HG03460 (cell line): ENCODE data around the gene PAQR4.

Experiments
- ATAC-seq: cut with Tn5 transposase; IDR thresholded peaks from one replicate; pipeline ENCODE4 v1.9.1; 2021; ENCODE audit not compliant: unreplicated experiment

PAQR4 gene

GRCh38 chr16:2964475-2965336 lies 4.4 kb upstream of the PAQR4 start:
- no peak for ATAC-seq

DNA sequence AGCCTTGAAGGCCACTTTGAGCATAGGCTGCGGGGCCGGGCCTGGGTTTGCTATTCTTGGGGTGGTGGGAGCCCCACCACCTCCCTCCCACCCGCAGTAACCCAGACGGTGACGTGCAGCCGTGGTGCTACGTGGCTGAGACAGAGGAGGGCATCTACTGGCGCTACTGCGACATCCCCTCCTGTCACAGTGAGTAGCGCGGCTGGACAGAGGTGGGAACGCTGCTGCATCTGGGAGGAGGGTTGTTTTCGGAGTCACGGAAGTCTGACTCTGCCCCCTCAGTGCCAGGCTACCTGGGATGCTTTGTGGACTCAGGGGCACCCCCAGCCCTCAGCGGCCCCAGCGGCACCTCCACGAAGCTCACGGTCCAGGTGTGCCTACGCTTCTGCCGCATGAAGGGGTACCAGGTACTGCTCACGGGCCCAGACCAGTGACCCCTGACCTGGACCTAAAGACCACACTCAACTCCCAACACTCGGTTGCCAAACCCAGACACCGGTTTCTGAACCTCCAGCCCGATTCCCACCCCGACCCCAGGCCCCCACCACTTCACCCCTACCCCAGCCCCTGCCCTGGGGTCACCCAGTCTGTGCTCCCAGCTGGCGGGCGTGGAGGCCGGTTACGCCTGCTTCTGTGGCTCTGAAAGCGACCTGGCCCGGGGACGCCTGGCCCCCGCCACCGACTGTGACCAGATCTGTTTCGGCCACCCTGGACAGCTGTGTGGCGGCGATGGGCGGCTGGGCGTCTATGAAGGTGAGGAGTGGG lies 2.9 kb upstream of the PAQR4 start:
- no peak for ATAC-seq

DNA sequence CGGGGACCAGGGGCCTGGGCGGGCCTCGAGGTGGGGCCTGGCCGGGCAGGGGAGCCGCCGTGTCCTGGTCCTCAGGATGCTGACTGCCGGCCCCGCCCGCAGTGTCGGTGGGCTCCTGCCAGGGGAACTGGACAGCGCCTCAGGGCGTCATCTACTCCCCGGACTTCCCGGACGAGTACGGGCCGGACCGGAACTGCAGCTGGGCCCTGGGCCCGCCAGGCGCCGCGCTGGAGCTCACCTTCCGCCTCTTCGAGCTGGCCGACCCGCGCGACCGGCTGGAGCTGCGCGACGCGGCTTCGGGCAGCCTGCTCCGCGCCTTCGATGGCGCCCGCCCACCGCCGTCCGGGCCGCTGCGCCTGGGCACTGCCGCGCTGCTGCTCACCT lies 2.3 kb upstream of the PAQR4 start:
- no peak for ATAC-seq

DNA sequence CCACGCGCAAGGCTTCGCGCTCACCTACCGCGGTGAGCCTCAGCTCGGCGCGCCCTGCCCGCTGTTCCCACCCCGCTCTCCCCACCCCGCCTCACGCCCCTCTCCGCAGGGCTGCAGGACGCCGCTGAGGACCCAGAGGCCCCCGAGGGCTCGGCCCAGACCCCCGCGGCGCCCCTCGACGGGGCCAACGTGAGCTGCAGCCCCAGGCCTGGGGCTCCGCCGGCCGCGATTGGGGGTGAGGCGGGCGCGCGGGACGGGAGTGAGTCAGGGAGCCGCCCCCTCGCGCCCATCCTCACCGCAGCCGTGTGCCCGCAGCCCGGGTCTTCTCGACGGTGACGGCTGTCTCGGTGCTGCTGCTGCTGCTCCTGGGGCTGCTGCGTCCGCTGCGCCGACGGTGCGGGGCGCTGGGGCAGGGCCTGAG lies 1.9 kb upstream of the PAQR4 start:
- no peak for ATAC-seq

DNA sequence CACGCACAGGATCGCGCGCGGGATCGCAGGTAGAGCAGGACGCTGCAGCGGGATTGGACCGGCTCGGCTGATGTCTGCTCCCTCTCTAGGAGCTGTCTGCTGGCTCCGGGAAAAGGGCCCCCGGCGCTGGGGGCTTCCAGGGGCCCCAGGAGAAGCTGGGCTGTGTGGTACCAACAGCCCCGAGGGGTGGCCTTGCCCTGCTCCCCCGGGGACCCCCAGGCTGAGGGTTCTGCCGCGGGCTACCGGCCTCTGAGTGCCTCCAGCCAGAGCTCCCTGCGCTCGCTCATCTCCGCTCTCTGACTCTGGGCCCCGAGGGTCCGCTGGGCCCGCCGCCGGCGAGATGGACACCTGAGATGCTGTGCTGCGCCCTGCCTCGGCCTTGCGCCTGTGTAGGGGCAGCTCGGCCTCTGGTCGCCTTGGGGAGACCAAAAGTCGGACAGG lies 1.4 kb upstream of the PAQR4 start:
- ATAC-seq: no peak

DNA sequence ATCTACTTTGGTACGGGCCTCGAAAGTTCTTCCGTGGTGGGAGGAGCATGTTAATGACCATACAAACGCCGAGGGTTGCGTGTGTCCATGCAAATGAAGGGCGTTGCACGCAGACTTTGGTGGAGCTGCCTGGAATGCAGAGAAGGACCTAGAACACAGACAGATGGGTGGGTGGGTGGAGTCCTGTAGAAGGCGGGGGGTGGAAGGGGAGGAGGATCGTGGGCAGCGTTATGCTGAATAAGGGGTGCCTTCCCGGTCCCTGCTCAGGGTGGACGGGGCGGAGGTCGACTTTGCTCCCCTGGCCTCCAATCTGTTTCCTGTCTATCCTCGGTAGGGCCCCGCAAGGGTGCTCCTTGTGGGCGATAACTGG lies 795 bp upstream of the PAQR4 start:
- ATAC-seq: no peak

DNA sequence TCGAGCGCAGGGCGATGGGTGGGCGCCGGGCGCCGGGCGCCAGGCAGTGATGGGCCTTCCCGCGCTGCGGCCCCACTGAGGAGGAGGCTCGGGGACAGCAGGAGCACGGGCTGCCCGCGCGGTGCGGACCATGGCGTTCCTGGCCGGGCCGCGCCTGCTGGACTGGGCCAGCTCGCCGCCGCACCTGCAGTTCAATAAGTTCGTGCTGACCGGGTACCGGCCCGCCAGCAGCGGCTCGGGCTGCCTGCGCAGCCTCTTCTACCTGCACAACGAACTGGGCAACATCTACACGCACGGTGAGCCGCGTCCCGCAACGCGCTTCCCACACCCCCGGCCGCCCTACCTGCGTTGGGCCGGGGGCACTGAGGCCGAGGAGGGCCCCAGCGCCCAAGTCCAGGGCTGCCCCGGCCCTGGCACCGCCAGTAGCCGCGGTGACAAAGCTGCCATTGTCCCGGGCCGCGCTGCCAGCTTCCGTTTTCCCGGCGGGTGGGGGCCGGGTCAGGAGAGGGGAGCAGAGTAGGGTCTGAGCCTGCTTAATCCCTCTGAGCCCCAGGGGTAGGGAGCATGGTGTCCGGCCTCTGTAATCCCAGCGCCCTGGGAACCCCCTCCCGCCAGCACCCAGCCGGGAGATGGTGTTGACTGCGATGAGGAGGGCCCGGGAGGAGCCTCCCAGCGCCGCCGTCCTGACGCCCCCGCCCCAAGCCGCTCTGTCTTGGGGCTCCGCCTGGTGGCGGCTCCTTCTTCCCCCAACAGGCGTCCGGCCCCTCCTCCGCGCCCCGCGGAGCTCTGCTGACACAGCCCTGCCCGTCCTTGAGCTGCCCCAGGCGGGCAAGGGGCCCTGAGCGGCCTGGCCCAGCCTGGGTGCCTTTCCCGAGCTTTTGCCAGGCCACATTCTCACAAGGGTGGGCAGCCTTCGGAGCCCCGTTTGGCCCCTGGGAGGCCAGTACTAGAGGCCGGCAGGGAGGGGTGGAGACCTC lies 685 bp downstream of the PAQR4 start:
- peak; percentile 37 for ATAC-seq

- ATAC-seq: no peak
Observed at GRCh38 chr16:2970563-2970962, 1.4 kb downstream of the PAQR4 start.

- no peak for ATAC-seq
Observed at GRCh38 chr16:2971134-2971984, 2.2 kb downstream of the PAQR4 start.

GRCh38 chr16:2971985-2972784 lies 3.0 kb downstream of the PAQR4 start:
- no peak for ATAC-seq

DNA sequence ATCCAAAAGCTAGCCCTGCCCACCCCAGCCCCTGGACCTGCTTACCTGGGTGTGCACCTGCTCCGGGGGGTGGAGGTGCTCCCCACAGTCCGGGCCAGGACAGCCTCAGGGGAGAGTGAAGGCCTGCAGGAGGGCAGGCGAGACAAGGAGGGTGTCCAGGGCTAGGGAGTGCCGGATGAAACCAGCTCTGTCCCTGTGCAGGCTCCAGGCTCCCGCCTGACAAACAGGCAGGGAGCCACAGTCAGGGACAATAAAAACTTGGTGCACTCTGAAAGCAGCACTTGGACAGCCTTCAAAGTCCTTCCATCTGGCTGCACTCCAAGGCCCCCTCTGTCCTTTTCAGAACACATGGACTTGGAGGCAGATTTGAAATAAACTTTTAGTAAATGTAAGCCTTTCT lies 3.9 kb downstream of the PAQR4 start:
- ATAC-seq: no peak

DNA sequence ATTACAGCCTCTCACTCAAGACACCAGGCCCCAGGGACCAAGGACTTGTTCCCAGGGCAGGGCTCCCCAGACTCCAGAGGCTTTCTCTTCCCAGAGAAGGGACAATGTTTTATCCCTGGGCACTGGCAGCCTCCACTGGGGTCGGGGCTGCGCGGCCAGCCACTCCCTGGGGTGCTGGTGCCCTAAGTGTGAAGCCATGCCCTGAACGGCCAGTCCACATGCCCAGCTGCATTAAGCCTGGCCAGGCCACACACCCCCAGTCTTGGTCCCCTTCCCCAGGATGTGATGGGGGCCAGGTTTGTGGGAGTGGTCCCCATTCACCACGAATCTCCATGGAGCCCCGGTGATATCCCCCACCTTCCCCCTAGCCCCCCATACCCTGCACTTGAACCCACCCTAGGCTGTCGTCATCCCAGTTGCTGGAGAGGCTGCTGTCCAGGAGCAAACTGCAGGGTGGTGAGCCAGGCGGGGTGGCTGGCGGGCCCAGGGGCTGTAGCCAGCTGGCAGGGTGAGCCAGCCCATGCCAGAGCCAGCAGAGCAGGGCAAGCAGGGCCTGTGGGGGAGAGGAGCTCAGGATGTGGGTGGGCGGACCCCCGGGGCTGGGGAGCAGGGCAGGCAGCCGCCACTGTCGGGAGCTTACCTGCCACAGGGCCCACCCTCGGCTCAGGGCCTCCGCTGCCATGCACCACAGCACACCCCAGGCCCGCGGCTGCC lies 4.6 kb downstream of the PAQR4 start:
- ATAC-seq: no peak

DNA sequence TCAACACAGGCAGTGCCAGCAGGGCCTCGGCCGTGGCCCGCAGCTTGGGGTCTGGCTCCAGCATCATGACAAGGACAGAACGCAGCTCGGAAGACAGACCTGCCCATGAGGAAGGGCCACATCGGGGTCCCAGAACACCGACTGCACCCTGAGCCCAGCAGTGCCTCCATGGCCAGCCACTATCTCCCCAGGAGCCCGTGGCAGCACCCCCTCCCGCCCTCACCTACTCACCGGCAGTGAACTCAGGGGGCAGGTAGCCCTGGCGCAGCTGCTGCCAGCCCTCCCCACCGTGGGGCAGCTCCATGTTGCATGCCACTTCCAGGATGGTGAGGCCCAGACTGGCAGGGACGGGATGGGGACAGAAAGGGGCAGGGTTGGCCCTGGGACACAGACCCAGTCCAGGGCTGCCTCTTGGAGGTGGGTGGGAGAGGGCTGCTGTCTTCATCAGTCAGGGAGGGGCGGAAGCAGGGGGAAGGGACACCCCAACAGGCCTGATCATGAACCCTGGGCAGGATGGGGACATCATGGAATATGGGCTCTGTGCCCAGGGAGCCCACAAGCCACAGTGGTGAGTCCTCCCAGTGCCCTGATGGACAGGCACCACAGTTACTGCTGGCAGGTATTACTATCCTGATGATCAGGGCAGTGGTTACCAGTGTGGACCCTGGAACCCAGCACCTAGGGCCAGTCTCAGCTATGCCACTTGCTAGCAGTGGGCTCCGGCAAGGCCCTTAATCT lies 5.3 kb downstream of the PAQR4 start:
- no peak for ATAC-seq

DNA sequence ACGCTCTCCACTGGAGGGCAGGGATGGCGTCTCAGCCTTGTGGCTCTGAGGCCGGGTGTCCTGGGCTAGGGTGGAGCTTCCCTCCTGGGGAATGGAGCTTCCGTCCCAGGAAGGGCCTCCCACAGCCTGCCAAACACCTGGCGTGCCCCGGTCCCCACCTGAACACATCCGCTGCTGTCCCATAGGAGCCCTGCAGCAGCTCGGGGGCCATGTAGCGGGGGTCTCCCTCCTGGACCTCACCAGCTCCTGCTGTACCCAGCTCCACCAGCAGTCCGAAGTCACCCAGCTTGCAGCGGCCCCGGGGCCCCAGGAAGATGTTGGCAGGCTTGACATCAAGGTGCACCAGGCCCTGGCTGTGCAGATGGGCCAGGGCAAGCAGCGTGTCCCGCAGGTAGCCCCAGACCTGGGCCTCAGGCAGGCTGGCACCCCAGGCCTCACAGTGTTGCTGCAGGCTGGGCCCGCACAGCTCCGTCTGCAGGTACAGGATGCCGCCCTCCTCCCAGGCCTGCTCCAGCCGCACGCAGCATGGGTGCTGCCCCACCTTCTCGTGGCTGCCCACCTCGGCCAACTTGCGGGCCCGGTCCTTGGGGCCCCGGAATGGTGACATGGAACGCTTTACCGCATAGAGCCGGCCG lies 6.1 kb downstream of the PAQR4 start:
- no peak for ATAC-seq

GRCh38 chr16:2976201-2976600 lies 7.1 kb downstream of the PAQR4 start:
- no peak for ATAC-seq

- ATAC-seq: no peak
Observed at GRCh38 chr16:2976673-2977072, 7.5 kb downstream of the PAQR4 start.

- ATAC-seq: no peak
Observed at GRCh38 chr16:2977440-2977839, 8.3 kb downstream of the PAQR4 start.
